ENCODE results near the gene TMEM121. TPM values are rescaled to one million over a fixed set of nuclear protein-coding genes. Genes with fewer than 3 reads are reported as not detected.
"Not testable (repeated sequence)": the region's sequence is repeated elsewhere in the genome, so short reads cannot be mapped to it uniquely, and the experiment has no call there.

TMEM121 gene
- total RNA-seq, 2 experiments from 2014 or later: 9.7 to 10.2 TPM

DNA sequence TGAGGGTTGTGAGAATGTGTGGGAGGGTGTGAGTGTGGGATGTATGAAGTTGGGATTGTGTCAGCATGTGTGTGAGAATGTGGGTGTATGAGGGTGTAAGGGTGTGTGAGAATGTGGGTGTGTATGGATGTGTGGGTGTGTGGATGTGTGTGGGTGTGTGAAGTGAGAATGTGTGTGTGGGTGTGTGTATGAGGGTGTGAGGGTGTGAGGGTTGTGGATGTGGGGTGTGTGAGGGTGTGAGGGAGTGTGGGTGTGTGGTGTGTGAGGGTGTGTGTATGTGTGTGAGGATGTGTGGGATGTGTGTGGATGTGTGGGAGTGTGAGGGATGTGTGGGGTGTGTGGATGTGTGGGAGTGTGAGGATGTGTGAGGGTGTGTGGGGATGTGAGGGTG is 37.0 kb downstream of the TMEM121 start:
- H3K27me3 Mint-ChIP-seq: no peaks in the 10 kb centered on the region
- H3K9me3 Mint-ChIP-seq: peaks cover 7% of the 10 kb centered on the region
- intact Hi-C loops (cut with micrococcal nuclease): no loop called here
- H3K27ac Mint-ChIP-seq: peak overlapping the region; percentile 8
- H3K4me3 Mint-ChIP-seq: no peak overlapping the region
- ChIA-PET CTCF (no interaction called here), POLR2A (no interaction called here)
- DNase-seq: no peak
- H3K4me1 Mint-ChIP-seq (ENCODE audit: low read depth): no peaks in the 10 kb centered on the region
- no peaks in the 10 kb centered on the region for H3K36me3 Mint-ChIP-seq

DNA sequence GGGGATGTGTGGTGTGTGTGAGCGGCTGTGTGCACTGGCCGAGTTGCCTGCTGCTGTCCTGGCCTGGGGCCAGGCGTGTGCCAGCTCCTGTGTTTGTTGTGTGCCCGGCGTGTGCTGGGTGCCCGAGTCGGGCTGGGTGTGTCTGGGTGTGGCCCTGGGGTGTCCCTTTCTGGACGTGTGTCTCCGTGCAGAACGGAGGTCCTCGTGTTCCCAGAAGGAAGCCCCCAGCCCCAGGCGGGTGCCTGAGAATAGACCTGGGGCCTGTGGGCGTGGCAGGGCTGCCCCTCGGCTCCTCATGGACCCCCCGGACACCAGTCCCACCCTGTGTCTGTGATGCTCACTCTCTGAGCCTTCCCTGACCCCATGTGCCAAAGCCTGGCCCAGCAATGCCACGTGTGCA is 38.2 kb downstream of the TMEM121 start:
- H3K27me3 Mint-ChIP-seq; DNase-seq; H3K4me3 Mint-ChIP-seq; H3K27ac Mint-ChIP-seq; H3K4me1 Mint-ChIP-seq (ENCODE audit: low read depth); intact Hi-C loops (cut with micrococcal nuclease); CTCF ChIA-PET; H3K36me3 Mint-ChIP-seq; POLR2A ChIA-PET; H3K9me3 Mint-ChIP-seq: not testable (repeated sequence)

GRCh38 chr14:105565185-105565919 is 39.0 kb downstream of the TMEM121 start:
- H3K36me3 Mint-ChIP-seq; H3K27me3 Mint-ChIP-seq; H3K4me1 Mint-ChIP-seq (ENCODE audit: low read depth); H3K27ac Mint-ChIP-seq; POLR2A ChIA-PET; H3K4me3 Mint-ChIP-seq; CTCF ChIA-PET; intact Hi-C loops (cut with micrococcal nuclease); H3K9me3 Mint-ChIP-seq; DNase-seq: not testable (repeated sequence)

GRCh38 chr14:105566248-105567163 is 40.1 kb downstream of the TMEM121 start:
- H3K4me3 Mint-ChIP-seq; POLR2A ChIA-PET; H3K4me1 Mint-ChIP-seq (ENCODE audit: low read depth); H3K27ac Mint-ChIP-seq; H3K36me3 Mint-ChIP-seq; H3K27me3 Mint-ChIP-seq; intact Hi-C loops (cut with micrococcal nuclease); CTCF ChIA-PET; H3K9me3 Mint-ChIP-seq; DNase-seq: not testable (repeated sequence)

DNA sequence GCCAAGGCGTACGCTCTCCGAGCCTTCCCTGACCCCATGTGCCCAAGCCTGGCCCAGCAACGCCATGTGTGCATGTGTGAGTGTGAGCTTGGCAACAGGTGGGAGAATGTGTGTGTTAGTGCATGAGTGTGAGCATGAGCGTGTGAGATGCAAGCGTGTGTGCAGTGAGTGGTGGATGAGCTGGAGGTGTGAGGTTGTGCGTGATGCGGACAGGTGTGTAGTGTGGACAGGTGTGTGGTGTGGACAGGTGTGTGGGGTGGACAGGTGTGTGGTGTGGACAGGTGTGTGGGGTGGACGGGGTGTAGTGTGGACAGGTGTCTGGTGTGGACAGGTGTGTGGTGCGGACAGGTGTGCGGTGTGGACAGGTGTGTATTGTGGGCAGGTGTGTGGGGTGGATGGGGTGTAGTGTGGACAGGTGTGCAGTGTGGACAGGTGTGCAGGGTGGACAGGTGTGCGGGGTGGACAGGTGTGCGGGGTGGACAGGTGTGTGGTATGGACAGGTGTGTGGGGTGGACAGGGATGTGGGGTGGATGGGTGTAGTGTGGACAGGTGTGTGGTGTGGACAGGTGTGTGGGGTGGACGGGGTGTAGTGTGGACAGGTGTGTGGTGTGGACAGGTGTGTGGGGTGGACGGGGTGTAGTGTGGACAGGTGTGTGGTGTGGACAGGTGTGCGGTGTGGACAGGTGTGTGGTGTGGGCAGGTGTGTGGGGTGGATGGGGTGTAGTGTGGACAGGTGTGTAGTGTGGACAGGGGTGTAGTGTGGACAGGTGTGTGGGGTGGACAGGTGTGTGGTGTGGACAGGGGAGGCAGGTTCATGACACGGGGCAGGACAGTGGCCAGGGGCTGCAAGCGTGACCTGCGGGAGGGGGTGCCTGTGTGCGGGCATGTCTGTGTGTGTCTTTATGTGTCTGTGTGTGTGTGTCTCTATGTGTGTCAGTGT is 41.1 kb downstream of the TMEM121 start:
- H3K4me1 Mint-ChIP-seq (ENCODE audit: low read depth); H3K27ac Mint-ChIP-seq; H3K27me3 Mint-ChIP-seq; H3K9me3 Mint-ChIP-seq; DNase-seq; H3K36me3 Mint-ChIP-seq; POLR2A ChIA-PET; H3K4me3 Mint-ChIP-seq; CTCF ChIA-PET: not testable (repeated sequence)
- intact Hi-C loops (cut with micrococcal nuclease): loop anchor here (2.0 kb wide), 1 partner anchor 121 kb away; no protein-coding TSS in a partner anchor

GRCh38 chr14:105568140-105568843 is 41.9 kb downstream of the TMEM121 start:
- CTCF ChIA-PET; H3K36me3 Mint-ChIP-seq; POLR2A ChIA-PET; H3K4me1 Mint-ChIP-seq (ENCODE audit: low read depth); DNase-seq; H3K4me3 Mint-ChIP-seq; H3K27me3 Mint-ChIP-seq; H3K9me3 Mint-ChIP-seq; H3K27ac Mint-ChIP-seq: not testable (repeated sequence)
- intact Hi-C loops (cut with micrococcal nuclease): loop anchor here (2.0 kb wide), 1 partner anchor 121 kb away; no protein-coding TSS in a partner anchor

DNA sequence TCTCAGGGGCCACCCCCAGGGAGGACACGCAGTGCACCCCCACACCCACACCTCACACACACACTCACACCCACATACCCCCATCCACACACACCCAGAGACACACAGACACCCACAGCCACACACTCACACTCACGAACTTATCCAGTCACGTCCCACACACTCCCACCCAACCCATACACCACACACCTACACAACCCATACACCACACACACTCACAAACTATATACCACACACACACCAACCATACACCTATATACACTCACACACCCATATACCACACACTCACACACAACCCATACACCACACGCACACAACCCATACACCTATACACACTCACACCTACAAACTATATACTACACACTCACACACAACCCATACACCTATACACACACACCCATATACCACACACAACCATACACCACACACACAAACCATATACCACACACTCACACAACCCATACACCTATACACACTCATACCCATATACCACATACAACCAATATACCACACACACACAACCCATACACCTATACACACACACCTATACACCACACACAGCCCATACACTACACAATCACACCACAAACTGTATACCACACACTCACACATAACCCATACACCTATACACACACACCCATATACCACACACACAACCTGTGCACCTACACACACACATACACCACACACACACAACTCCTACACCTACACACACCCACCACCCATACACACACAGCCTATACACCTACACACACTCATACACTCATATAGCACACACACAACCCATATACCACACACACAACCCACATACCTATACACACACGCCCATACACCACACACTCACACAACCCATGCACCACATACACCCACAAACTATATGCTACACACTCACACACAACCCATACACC is 42.7 kb downstream of the TMEM121 start:
- no peaks in the 10 kb centered on the region for H3K36me3 Mint-ChIP-seq
- H3K27ac Mint-ChIP-seq: no peak overlapping the region
- POLR2A ChIA-PET: no interaction called here
- H3K4me1 Mint-ChIP-seq (ENCODE audit: low read depth): no peaks in the 10 kb centered on the region
- H3K9me3 Mint-ChIP-seq: no peaks in the 10 kb centered on the region
- DNase-seq: no peak
- CTCF ChIA-PET: no interaction called here
- intact Hi-C loops (cut with micrococcal nuclease): loop anchor here (2.0 kb wide), 1 partner anchor 120 kb away; no protein-coding TSS in a partner anchor
- no peaks in the 10 kb centered on the region for H3K27me3 Mint-ChIP-seq
- no peak overlapping the region for H3K4me3 Mint-ChIP-seq

GRCh38 chr14:105570482-105570881 is 44.1 kb downstream of the TMEM121 start:
- ChIA-PET POLR2A (no interaction called here), CTCF (no interaction called here)
- no peaks in the 10 kb centered on the region for H3K36me3 Mint-ChIP-seq
- H3K27me3 Mint-ChIP-seq: no peaks in the 10 kb centered on the region
- H3K4me1 Mint-ChIP-seq (ENCODE audit: low read depth): no peaks in the 10 kb centered on the region
- H3K4me3 Mint-ChIP-seq: no peak overlapping the region
- H3K9me3 Mint-ChIP-seq: no peaks in the 10 kb centered on the region
- intact Hi-C loops (cut with micrococcal nuclease): no loop called here
- DNase-seq: no peak
- H3K27ac Mint-ChIP-seq: no peak overlapping the region

GRCh38 chr14:105571181-105571951 is 45.0 kb downstream of the TMEM121 start:
- intact Hi-C loops (cut with micrococcal nuclease); H3K27me3 Mint-ChIP-seq; H3K4me1 Mint-ChIP-seq (ENCODE audit: low read depth); H3K36me3 Mint-ChIP-seq; CTCF ChIA-PET; DNase-seq; H3K4me3 Mint-ChIP-seq; H3K9me3 Mint-ChIP-seq; POLR2A ChIA-PET; H3K27ac Mint-ChIP-seq: not testable (repeated sequence)

GRCh38 chr14:105572063-105572462 is 45.7 kb downstream of the TMEM121 start:
- POLR2A ChIA-PET; H3K27ac Mint-ChIP-seq; DNase-seq; H3K27me3 Mint-ChIP-seq; intact Hi-C loops (cut with micrococcal nuclease); H3K4me3 Mint-ChIP-seq; CTCF ChIA-PET; H3K4me1 Mint-ChIP-seq (ENCODE audit: low read depth); H3K36me3 Mint-ChIP-seq; H3K9me3 Mint-ChIP-seq: not testable (repeated sequence)
